HG02642 (cell line): ENCODE data around the gene AOPEP.
"Not testable (repeated sequence)": the region's sequence is repeated elsewhere in the genome, so short reads cannot be mapped to it uniquely, and the experiment has no call there.

Source experiments
- ATAC-seq: cut with Tn5 transposase; IDR thresholded peaks from one replicate; pipeline ENCODE4 v1.9.1; 2021; ENCODE audit warnings: mild to moderate bottlenecking; ENCODE audit not compliant: unreplicated experiment, poor library complexity

Gene AOPEP

GRCh38 chr9:94865582-94866452 is 139.3 kb downstream of the AOPEP start:
- ATAC-seq: no peak

- no peak for ATAC-seq
Observed at GRCh38 chr9:94866770-94867169, 140.3 kb downstream of the AOPEP start.

GRCh38 chr9:94867281-94867841 is 140.9 kb downstream of the AOPEP start:
- ATAC-seq: no peak

GRCh38 chr9:94867842-94868312 is 141.4 kb downstream of the AOPEP start:
- ATAC-seq: no peak

- ATAC-seq: no peak
Observed at GRCh38 chr9:94868464-94868863, 142.0 kb downstream of the AOPEP start.

- ATAC-seq: no peak
Observed at GRCh38 chr9:94869415-94869843, 142.9 kb downstream of the AOPEP start.

- ATAC-seq: no peak
Observed at GRCh38 chr9:94870465-94870792, 143.9 kb downstream of the AOPEP start.

GRCh38 chr9:94870793-94871558 is 144.5 kb downstream of the AOPEP start:
- no peak for ATAC-seq

GRCh38 chr9:94872083-94872833 is 145.8 kb downstream of the AOPEP start:
- ATAC-seq: no peak

GRCh38 chr9:94872891-94873511 is 146.5 kb downstream of the AOPEP start:
- ATAC-seq: no peak

- ATAC-seq: no peak
Observed at GRCh38 chr9:94874316-94874715, 147.8 kb downstream of the AOPEP start.

- peak; percentile 68 for ATAC-seq
Observed at GRCh38 chr9:94875300-94876020, 149.0 kb downstream of the AOPEP start.

- ATAC-seq: not testable (repeated sequence)
Observed at GRCh38 chr9:94878804-94879203, 152.3 kb downstream of the AOPEP start.

GRCh38 chr9:94879230-94879629 is 152.7 kb downstream of the AOPEP start:
- no peak for ATAC-seq

GRCh38 chr9:94881023-94881422 is 154.5 kb downstream of the AOPEP start:
- no peak for ATAC-seq

- ATAC-seq: no peak
Observed at GRCh38 chr9:94881454-94881853, 155.0 kb downstream of the AOPEP start.

GRCh38 chr9:94881940-94882339 is 155.4 kb downstream of the AOPEP start:
- ATAC-seq: no peak

GRCh38 chr9:94882966-94883641 is 156.6 kb downstream of the AOPEP start:
- ATAC-seq: no peak
